H9 (cell line): Measurements from ENCODE around the gene PLCH1. TPM values are rescaled to one million over a fixed set of nuclear protein-coding genes. Genes with fewer than 3 reads are reported as not detected.

Source experiments
- DNase-seq: peaks from one replicate; pipeline ENCODE4 v3.0.0-alpha.2; 2017
- H2AFZ ChIP-seq: one replicate; pipeline ENCODE4 v1.6.1; 2013; ENCODE audit warnings: mild to moderate bottlenecking, low read length, control low read depth, moderate library complexity
- H2AK5ac ChIP-seq: 2 replicates; pipeline ENCODE4 v1.6.1; 2013; ENCODE audit warnings: low read length, control low read depth, mixed read lengths; ENCODE audit not compliant: insufficient read length
- H2BK120ac ChIP-seq: one replicate; pipeline ENCODE4 v1.6.1; 2013; ENCODE audit warnings: low read depth, mild to moderate bottlenecking, low read length, control low read depth, inconsistent platforms; ENCODE audit not compliant: poor library complexity, severe bottlenecking
- H2BK12ac ChIP-seq: 2 replicates; pipeline ENCODE4 v1.6.1; 2013; ENCODE audit warnings: low read length, control low read depth, mixed read lengths, low read depth; ENCODE audit not compliant: insufficient read length
- H2BK15ac ChIP-seq: 2 replicates; pipeline ENCODE4 v1.6.1; 2013; ENCODE audit warnings: low read depth, low read length, control low read depth
- H2BK20ac ChIP-seq: one replicate; pipeline ENCODE4 v1.6.1; 2013; ENCODE audit warnings: low read depth, mild to moderate bottlenecking, low read length, control low read depth, inconsistent platforms; ENCODE audit not compliant: poor library complexity, severe bottlenecking
- H2BK5ac ChIP-seq: 2 replicates; pipeline ENCODE4 v1.6.1; 2013; ENCODE audit warnings: low read length, control low read depth, mixed read lengths; ENCODE audit not compliant: insufficient read length
- H3K14ac ChIP-seq: 2 replicates; pipeline ENCODE4 v1.6.1; 2013; ENCODE audit warnings: low read length, control low read depth; ENCODE audit not compliant: insufficient read depth
- H3K18ac ChIP-seq: 2 replicates; pipeline ENCODE4 v1.6.1; 2013; ENCODE audit warnings: low read depth, mild to moderate bottlenecking, mixed read lengths, low read length, control low read depth; ENCODE audit not compliant: insufficient read length
- H3K23ac ChIP-seq: 2 replicates; pipeline ENCODE4 v1.6.1; 2013; ENCODE audit warnings: low read length, control low read depth, mixed read lengths, low read depth; ENCODE audit not compliant: insufficient read length
- H3K23me2 ChIP-seq: 2 replicates; pipeline ENCODE4 v1.6.1; 2013; ENCODE audit warnings: low read depth, mild to moderate bottlenecking, mixed read lengths, low read length, control low read depth; ENCODE audit not compliant: insufficient read length, poor library complexity, severe bottlenecking
- H3K27ac ChIP-seq: 2 replicates; pipeline ENCODE4 v1.5.1; 2013; ENCODE audit warnings: low read length, control low read depth, mixed read lengths, low read depth; ENCODE audit not compliant: insufficient read length
- H3K27me3 ChIP-seq: 2 replicates; pipeline ENCODE4 v1.6.1; 2013; ENCODE audit warnings: low read length, control low read depth, inconsistent platforms; ENCODE audit not compliant: insufficient read depth
- H3K4ac ChIP-seq: 2 replicates; pipeline ENCODE4 v1.6.1; 2013; ENCODE audit warnings: low read depth, mild to moderate bottlenecking, control low read depth, inconsistent platforms, low read length, moderate library complexity
- H3K4me1 ChIP-seq: 2 replicates; pipeline ENCODE4 v1.6.1; 2013; ENCODE audit warnings: low read length, control low read depth, inconsistent platforms; ENCODE audit not compliant: insufficient read depth
- H3K4me2 ChIP-seq: 2 replicates; pipeline ENCODE4 v1.6.1; 2013; ENCODE audit warnings: low read length, control low read depth, mixed read lengths; ENCODE audit not compliant: insufficient read length, insufficient read depth
- H3K56ac ChIP-seq: 2 replicates; pipeline ENCODE4 v1.6.1; 2013; ENCODE audit warnings: low read depth, mild to moderate bottlenecking, mixed read lengths, low read length, control low read depth; ENCODE audit not compliant: insufficient read length
- H3K79me1 ChIP-seq: 2 replicates; pipeline ENCODE4 v1.6.1; 2013; ENCODE audit warnings: low read depth, mild to moderate bottlenecking, moderate library complexity, low read length, control low read depth, inconsistent platforms; ENCODE audit not compliant: insufficient read depth, poor library complexity, severe bottlenecking
- H3K79me2 ChIP-seq: 2 replicates; pipeline ENCODE4 v1.6.1; 2013; ENCODE audit warnings: low read length, control low read depth, inconsistent platforms; ENCODE audit not compliant: insufficient read depth
- H3K9ac ChIP-seq: 2 replicates; pipeline ENCODE4 v1.6.1; 2013; ENCODE audit warnings: low read length, control low read depth, mixed read lengths; ENCODE audit not compliant: insufficient read length; ENCODE audit errors: extremely low read depth
- H3K9me3 ChIP-seq: one replicate; pipeline ENCODE4 v1.6.1; 2013; ENCODE audit warnings: low read depth, low read length, inconsistent platforms; ENCODE audit not compliant: control insufficient read depth
- H3T11ph ChIP-seq: one replicate; pipeline ENCODE4 v1.6.1; 2013; ENCODE audit warnings: mild to moderate bottlenecking, low read length, control low read depth, inconsistent platforms
- H4K20me1 ChIP-seq: one replicate; pipeline ENCODE4 v1.6.1; 2013; ENCODE audit not compliant: control insufficient read depth, insufficient read length, insufficient read depth
- H4K5ac ChIP-seq: 2 replicates; pipeline ENCODE4 v1.6.1; 2013; ENCODE audit warnings: low read depth, mild to moderate bottlenecking, mixed read lengths, low read length, control low read depth; ENCODE audit not compliant: insufficient read length
- H4K8ac ChIP-seq: replicated peaks from 2 replicates; pipeline ENCODE4 v1.6.1; 2013; ENCODE audit warnings: low read length, control low read depth, mixed read lengths, low read depth; ENCODE audit not compliant: insufficient read length
- H4K91ac ChIP-seq: 2 replicates; pipeline ENCODE4 v1.6.1; 2013; ENCODE audit warnings: low read depth, mild to moderate bottlenecking, moderate library complexity, mixed read lengths, low read length, control low read depth; ENCODE audit not compliant: insufficient read length
- H3K27ac Mint-ChIP-seq, 3 experiments: 2 replicates in 2 of 3; 3 replicates in 1 of 3; pipeline ENCODE4 v1.8.0; 2020 to 2021; ENCODE audit warnings: mixed read lengths in 3 of 3, mild to moderate bottlenecking in 1 of 3, moderate library complexity in 1 of 3
- H3K27me3 Mint-ChIP-seq: 2 replicates; pipeline ENCODE4 v1.8.0; 2021; ENCODE audit warnings: low read depth, mild to moderate bottlenecking, moderate library complexity, mixed read lengths
- H3K36me3 Mint-ChIP-seq, 3 experiments: 2 replicates in 2 of 3; 3 replicates in 1 of 3; pipeline ENCODE4 v1.8.0; 2020 to 2021; ENCODE audit warnings: low read depth in 3 of 3, mixed read lengths in 3 of 3; ENCODE audit not compliant: insufficient read depth in 1 of 3
- H3K4me1 Mint-ChIP-seq, 2 experiments: 2 replicates each; pipeline ENCODE4 v1.8.0; 2020; ENCODE audit warnings: mixed read lengths in 2 of 2
- H3K4me3 Mint-ChIP-seq, 2 experiments: 2 replicates in 1 of 2; 3 replicates in 1 of 2; pipeline ENCODE4 v1.8.0; 2020 to 2021; ENCODE audit warnings: mild to moderate bottlenecking in 2 of 2, mixed read lengths in 2 of 2, moderate library complexity in 1 of 2
- H3K9me3 Mint-ChIP-seq, 2 experiments: 2 replicates in 1 of 2; 3 replicates in 1 of 2; pipeline ENCODE4 v1.8.0; 2020; ENCODE audit warnings: mild to moderate bottlenecking in 2 of 2, mixed read lengths in 2 of 2, moderate library complexity in 1 of 2
- WGBS: extraction: QIAGEN DNeasy Blood & Tissue Kit; methylation state at CpG from one replicate; pipeline ENCODE4 v1.1.7; 2013; ENCODE audit warnings: missing lambda C conversion rate, low lambda C conversion rate, mixed read lengths; ENCODE audit not compliant: insufficient read length; ENCODE audit errors: extremely low coverage; 5-methylcytosine and 5-hydroxymethylcytosine counted together
- total RNA-seq: library from RNA; stranded (reverse); gene quantifications from 2 replicates; pipeline ENCODE4 v1.2.1, GENCODE V29; 2021
- TF ChIP-seq, protein P1 (sequence below): fragments of 200-600 bp; sonication (generic); conservative IDR thresholded peaks from 3 replicates; pipeline ENCODE4 v1.8.0; 2021; ENCODE audit warnings: antibody characterized with exemption, mild to moderate bottlenecking

PLCH1 gene
- total RNA-seq, 1 experiment from 2014 or later = 19.0 TPM

DNA sequence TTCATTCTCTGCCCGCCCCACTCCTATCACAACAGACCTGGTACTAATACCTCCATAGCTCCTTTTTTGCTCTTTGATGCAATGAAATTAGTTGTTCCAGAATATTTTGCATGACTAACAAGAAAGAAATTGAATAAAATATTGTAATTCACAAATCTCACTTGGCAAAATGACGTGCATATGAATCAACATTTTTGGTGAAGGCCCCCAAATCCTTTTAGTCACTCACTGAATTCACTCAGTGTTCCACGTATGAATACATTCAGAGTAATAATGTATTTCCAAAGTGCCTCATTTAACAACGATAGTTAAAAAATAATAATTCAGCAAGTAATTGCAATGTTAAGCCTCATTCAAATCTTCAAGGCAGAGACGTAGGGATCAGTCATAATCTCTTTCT lies 302.8 kb downstream of the PLCH1 start:
- no peak overlapping the region for H3K18ac ChIP-seq

More for the DNA sequence above, 302.8 kb downstream of the PLCH1 start:
- H2AK5ac ChIP-seq = no peak overlapping the region
- no peak overlapping the region for H2BK12ac ChIP-seq
- no peak overlapping the region for H3K56ac ChIP-seq
- H2BK15ac ChIP-seq = no peak overlapping the region
- no peak overlapping the region for H2AFZ ChIP-seq
- DNase-seq = no peak
- no peaks in the 10 kb centered on the region for H3K27me3 Mint-ChIP-seq
- H4K20me1 ChIP-seq = no peaks in the 10 kb centered on the region
- H4K5ac ChIP-seq = no peak overlapping the region
- no peak overlapping the region for H2BK5ac ChIP-seq
- no peak overlapping the region for H3K14ac ChIP-seq
- H3K23me2 ChIP-seq = no peaks in the 10 kb centered on the region
- no peak overlapping the region for H2BK20ac ChIP-seq
- H3K9me3 Mint-ChIP-seq = no peaks in the 10 kb centered on the region
- H3T11ph ChIP-seq = no peak overlapping the region
- WGBS = no CpG with 5 or more reads among the region's 5 CpGs
- H3K27ac ChIP-seq = no peak overlapping the region
- no peaks in the 10 kb centered on the region for H3K79me2 ChIP-seq
- H3K36me3 Mint-ChIP-seq = no peaks in the 10 kb centered on the region
- H3K9me3 ChIP-seq = no peaks in the 10 kb centered on the region
- no peaks in the 10 kb centered on the region for H3K27me3 ChIP-seq
- no peak overlapping the region for H4K8ac ChIP-seq
- H3K27ac Mint-ChIP-seq = no peak overlapping the region
- H3K4me2 ChIP-seq = no peak overlapping the region
- no peak overlapping the region for H3K4me3 Mint-ChIP-seq
- no peak overlapping the region for H2BK120ac ChIP-seq
- H3K9ac ChIP-seq = no peak overlapping the region
- H3K4me1 Mint-ChIP-seq = no peaks in the 10 kb centered on the region
- H3K23ac ChIP-seq = no peak overlapping the region
- TF ChIP-seq, protein P1, sequence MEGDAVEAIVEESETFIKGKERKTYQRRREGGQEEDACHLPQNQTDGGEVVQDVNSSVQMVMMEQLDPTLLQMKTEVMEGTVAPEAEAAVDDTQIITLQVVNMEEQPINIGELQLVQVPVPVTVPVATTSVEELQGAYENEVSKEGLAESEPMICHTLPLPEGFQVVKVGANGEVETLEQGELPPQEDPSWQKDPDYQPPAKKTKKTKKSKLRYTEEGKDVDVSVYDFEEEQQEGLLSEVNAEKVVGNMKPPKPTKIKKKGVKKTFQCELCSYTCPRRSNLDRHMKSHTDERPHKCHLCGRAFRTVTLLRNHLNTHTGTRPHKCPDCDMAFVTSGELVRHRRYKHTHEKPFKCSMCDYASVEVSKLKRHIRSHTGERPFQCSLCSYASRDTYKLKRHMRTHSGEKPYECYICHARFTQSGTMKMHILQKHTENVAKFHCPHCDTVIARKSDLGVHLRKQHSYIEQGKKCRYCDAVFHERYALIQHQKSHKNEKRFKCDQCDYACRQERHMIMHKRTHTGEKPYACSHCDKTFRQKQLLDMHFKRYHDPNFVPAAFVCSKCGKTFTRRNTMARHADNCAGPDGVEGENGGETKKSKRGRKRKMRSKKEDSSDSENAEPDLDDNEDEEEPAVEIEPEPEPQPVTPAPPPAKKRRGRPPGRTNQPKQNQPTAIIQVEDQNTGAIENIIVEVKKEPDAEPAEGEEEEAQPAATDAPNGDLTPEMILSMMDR = no peak
- H4K91ac ChIP-seq = no peak overlapping the region
- H3K4ac ChIP-seq = no peak overlapping the region
- H3K4me1 ChIP-seq = no peaks in the 10 kb centered on the region
- no peaks in the 10 kb centered on the region for H3K79me1 ChIP-seq
